Measurements from ENCODE around the gene TPK1.

- TF ChIP-seq POLR2A (IDR thresholded peaks at IDR 0.05) (no peak), CTCF (IDR thresholded peaks at IDR 0.05) (no peak), POLR2AphosphoS5 (IDR thresholded peaks at IDR 0.05) (no peak), EP300 (IDR thresholded peaks at IDR 0.05) (no peak)
Observed at GRCh38 chr7:144725070-144725469, 110.8 kb downstream of the TPK1 start.

Measured in gastroesophageal sphincter (tissue), 3 donors.